RWPE2 (cell line): ENCODE results near the gene CHRM5.

Experiments
- ATAC-seq: fragments of 200-7000 bp; cut with Tn5 transposase; 3 replicates; pipeline ENCODE4 v1.9.1; 2021; ENCODE audit warnings: low read depth
- DNase-seq: peaks from one replicate; pipeline ENCODE4 v3.0.0-alpha.2; 2020; ENCODE audit warnings: low spot score
- H3K27ac ChIP-seq: fragments of 450-650 bp; 2 replicates; pipeline ENCODE4 v1.5.1; 2017; ENCODE audit warnings: mild to moderate bottlenecking; ENCODE audit not compliant: poor library complexity, severe bottlenecking
- H3K27me3 ChIP-seq: fragments of 250-450 bp; sonication (Bioruptor Pico); 2 replicates; pipeline ENCODE4 v1.5.1; 2021; ENCODE audit warnings: mild to moderate bottlenecking, moderate library complexity; ENCODE audit not compliant: insufficient read depth, poor library complexity, severe bottlenecking
- H3K36me3 ChIP-seq: fragments of 250-450 bp; sonication (Bioruptor Pico); 2 replicates; pipeline ENCODE4 v1.5.1; 2020; ENCODE audit warnings: low read depth, mild to moderate bottlenecking, moderate library complexity
- H3K4me1 ChIP-seq: fragments of 250-450 bp; sonication (Bioruptor Pico); 2 replicates; pipeline ENCODE4 v1.5.1; 2021; ENCODE audit warnings: mild to moderate bottlenecking, moderate library complexity; ENCODE audit not compliant: insufficient read depth, poor library complexity, severe bottlenecking
- H3K4me3 ChIP-seq: fragments of 250-450 bp; sonication (Bioruptor Pico); 2 replicates; pipeline ENCODE4 v1.5.1; 2021; ENCODE audit warnings: mild to moderate bottlenecking, moderate library complexity; ENCODE audit not compliant: severe bottlenecking
- H3K9me3 ChIP-seq: fragments of 250-450 bp; sonication (Bioruptor Pico); 2 replicates; pipeline ENCODE4 v1.5.1; 2021; ENCODE audit warnings: mild to moderate bottlenecking, moderate library complexity; ENCODE audit not compliant: severe bottlenecking
- CTCF ChIP-seq: fragments of 450-650 bp; IDR thresholded peaks from one replicate; pipeline ENCODE4 v1.5.1; 2017; ENCODE audit warnings: mild to moderate bottlenecking, moderate library complexity; ENCODE audit not compliant: poor library complexity, severe bottlenecking

The CHRM5 gene

GRCh38 chr15:33968224-33968623 lies at the start of gene CHRM5:
TSS of gene CHRM5 (plus strand) at chr15:33968497. CDS start at chr15:34062718, 94,221 bp downstream.
- no peak for ATAC-seq

GRCh38 chr15:33923446-33923845 lies 44.9 kb upstream of the CHRM5 start:
- H3K4me3 ChIP-seq, result no peak overlapping the region
- H3K27ac ChIP-seq, result no peak overlapping the region
- no peaks in the 10 kb centered on the region for H3K27me3 ChIP-seq
- no peaks in the 10 kb centered on the region for H3K9me3 ChIP-seq
- no peaks in the 10 kb centered on the region for H3K36me3 ChIP-seq
- H3K4me1 ChIP-seq, result no peaks in the 10 kb centered on the region
- DNase-seq (no peak), ATAC-seq (no peak)
- no peak for TF ChIP-seq CTCF

More at GRCh38 chr15:33968224-33968623, at the start of gene CHRM5:
- Histone ChIP-seq H3K9me3 (no peaks in the 10 kb centered on the region), H3K27me3 (no peaks in the 10 kb centered on the region), H3K27ac (no peak within 1 kb of the TSS), H3K36me3 (no peaks in the 10 kb centered on the region), H3K4me1 (no peaks in the 10 kb centered on the region), H3K4me3 (no peak within 1 kb of the TSS)
- no peak for DNase-seq
- no peak for TF ChIP-seq CTCF

- no peaks in the 10 kb centered on the region for H3K27me3 ChIP-seq
- H3K27ac ChIP-seq, result no peak overlapping the region
- H3K4me1 ChIP-seq, result no peaks in the 10 kb centered on the region
- no peak for ATAC-seq
- H3K36me3 ChIP-seq, result no peaks in the 10 kb centered on the region
- TF ChIP-seq CTCF, result no peak
- H3K9me3 ChIP-seq, result no peaks in the 10 kb centered on the region
- H3K4me3 ChIP-seq, result no peak overlapping the region
- no peak for DNase-seq
These were observed 42.0 kb upstream of the CHRM5 start for GRCh38 chr15:33926260-33926659.

- DNase-seq (no peak), ATAC-seq (no peak)
- TF ChIP-seq CTCF, result no peak
- Histone ChIP-seq H3K27me3 (no peaks in the 10 kb centered on the region), H3K27ac (no peak overlapping the region), H3K4me1 (no peaks in the 10 kb centered on the region), H3K36me3 (no peaks in the 10 kb centered on the region), H3K4me3 (no peak overlapping the region), H3K9me3 (no peaks in the 10 kb centered on the region)
These were observed 35.6 kb upstream of the CHRM5 start for GRCh38 chr15:33932734-33933133.

GRCh38 chr15:33934396-33934795 lies 33.9 kb upstream of the CHRM5 start:
- ATAC-seq (no peak), DNase-seq (no peak)
- H3K27me3 ChIP-seq, result no peaks in the 10 kb centered on the region
- H3K4me1 ChIP-seq, result no peaks in the 10 kb centered on the region
- no peaks in the 10 kb centered on the region for H3K9me3 ChIP-seq
- no peaks in the 10 kb centered on the region for H3K36me3 ChIP-seq
- no peak overlapping the region for H3K27ac ChIP-seq
- TF ChIP-seq CTCF, result no peak
- no peak overlapping the region for H3K4me3 ChIP-seq
